Panc1 (cell line): ENCODE data around the gene PIK3AP1. TPM values are rescaled to one million over a fixed set of nuclear protein-coding genes. Genes with fewer than 3 reads are reported as not detected.

ENCODE experiments used
- ATAC-seq: fragments of 200-7000 bp; cut with Tn5 transposase; 2 replicates; pipeline ENCODE4 v1.9.1; 2020; ENCODE audit warnings: mild to moderate bottlenecking, moderate library complexity
- BruUV-seq: library from RNA; stranded (reverse); fragments of 400-500 nt; replicated peaks from 2 replicates; lab custom pipeline; 2021; lab: Mats Ljungman, UMichigan
- CTCF ChIA-PET: fragments of 300-600 bp; sonication (Branson Sonifier 250); formaldehyde crosslinking; loops from one replicate; lab custom pipeline; 2022; ENCODE audit warnings: antibody characterized with exemption; lab: Charles Lee
- POLR2A ChIA-PET: fragments of 300-600 bp; sonication (Branson Sonifier 250); formaldehyde crosslinking; loops from one replicate; lab custom pipeline; 2022; ENCODE audit warnings: antibody characterized with exemption; lab: Charles Lee
- DNase-seq: peaks from one replicate; pipeline ENCODE4 v3.0.0-alpha.2; 2010; ENCODE audit warnings: low read depth, low spot score
- H3K27ac ChIP-seq: 2 replicates; pipeline ENCODE4 v1.5.1; 2011; ENCODE audit warnings: mild to moderate bottlenecking, low read length, inconsistent platforms
- H3K27me3 ChIP-seq: fragments of 200-500 bp; sonication (Bioruptor generic); 2 replicates; pipeline ENCODE4 v1.6.0; 2014; ENCODE audit warnings: low read length, inconsistent platforms; ENCODE audit not compliant: control insufficient read depth, insufficient read depth
- H3K36me3 ChIP-seq: fragments of 200-500 bp; sonication (Bioruptor generic); 2 replicates; pipeline ENCODE4 v1.5.1; 2014; ENCODE audit warnings: inconsistent platforms, mild to moderate bottlenecking, low read length, moderate library complexity; ENCODE audit not compliant: control insufficient read depth, insufficient read depth
- H3K4me1 ChIP-seq: 2 replicates; pipeline ENCODE4 v1.5.1; 2011; ENCODE audit warnings: inconsistent platforms, mild to moderate bottlenecking, low read length, moderate library complexity; ENCODE audit not compliant: control insufficient read depth, insufficient read depth
- H3K4me3 ChIP-seq, 2 experiments: 2 replicates each; pipeline ENCODE4 v1.5.1; 2011 to 2012; ENCODE audit warnings: low read depth in 2 of 2, low read length in 2 of 2, mild to moderate bottlenecking in 2 of 2, inconsistent platforms in 1 of 2, moderate library complexity in 1 of 2
- H3K9me3 ChIP-seq: fragments of 200-500 bp; sonication (Bioruptor generic); 2 replicates; pipeline ENCODE4 v1.5.1; 2014; ENCODE audit warnings: low read depth, mild to moderate bottlenecking, inconsistent platforms, low read length, moderate library complexity; ENCODE audit not compliant: control insufficient read depth, insufficient read depth
- POLR2AphosphoS5 ChIP-seq: IDR thresholded peaks from 2 replicates; pipeline ENCODE4 v1.6.1; 2012; ENCODE audit warnings: mild to moderate bottlenecking, low read depth, low read length, moderate library complexity
- REST ChIP-seq, 2 experiments: IDR thresholded peaks; 2 replicates each; pipeline ENCODE4 v1.6.1; 2011 to 2012; ENCODE audit warnings: low read depth in 2 of 2, control low read depth in 1 of 2, low read length in 1 of 2, mild to moderate bottlenecking in 1 of 2, moderate library complexity in 1 of 2; ENCODE audit not compliant: insufficient read depth in 1 of 2
- SIN3A ChIP-seq: IDR thresholded peaks from 2 replicates; pipeline ENCODE4 v1.6.1; 2012; ENCODE audit warnings: low read depth, mild to moderate bottlenecking, low read length, moderate library complexity, borderline replicate concordance; ENCODE audit not compliant: insufficient read depth
- TCF7L2 ChIP-seq: IDR thresholded peaks from 2 replicates; pipeline ENCODE4 v1.6.1; 2011; ENCODE audit warnings: mild to moderate bottlenecking, low read depth, low read length, inconsistent platforms
- in situ Hi-C: cut with HindIII; loops from 2 replicates; pipeline ENCODE4 v1.10.0; 2016; ENCODE audit warnings: low sequenced_read_pairs, low pct_unique_long_range_greater_than_20kb
- intact Hi-C: fragments of 100-400 bp; cut with micrococcal nuclease; formaldehyde crosslinking; loops from one replicate; pipeline ENCODE4 v1.10.0; 2022; ENCODE audit not compliant: unreplicated experiment
- total RNA-seq: library from RNA; stranded (reverse); gene quantifications from one replicate; pipeline ENCODE4 v1.2.1, GENCODE V29; 2021; ENCODE audit not compliant: unreplicated experiment
- TF ChIP-seq, protein P1 (sequence below): fragments of 450-650 bp; IDR thresholded peaks from 2 replicates; pipeline ENCODE4 v1.5.1; 2017; ENCODE audit warnings: mild to moderate bottlenecking

PIK3AP1 gene
- total RNA-seq, 1 experiment from 2014 or later = 2.6 TPM

- ChIA-PET POLR2A (no interaction called here), CTCF (no interaction called here)
- no peak for DNase-seq
- no TSS peak for BruUV-seq
- in situ Hi-C loops (no loop called here), intact Hi-C loops (no loop called here)
- no peaks in the 10 kb centered on the region for H3K4me1 ChIP-seq
- H3K36me3 ChIP-seq = no peaks in the 10 kb centered on the region
- no peak overlapping the region for H3K4me3 ChIP-seq
- H3K9me3 ChIP-seq = no peaks in the 10 kb centered on the region
- TF ChIP-seq, protein P1, sequence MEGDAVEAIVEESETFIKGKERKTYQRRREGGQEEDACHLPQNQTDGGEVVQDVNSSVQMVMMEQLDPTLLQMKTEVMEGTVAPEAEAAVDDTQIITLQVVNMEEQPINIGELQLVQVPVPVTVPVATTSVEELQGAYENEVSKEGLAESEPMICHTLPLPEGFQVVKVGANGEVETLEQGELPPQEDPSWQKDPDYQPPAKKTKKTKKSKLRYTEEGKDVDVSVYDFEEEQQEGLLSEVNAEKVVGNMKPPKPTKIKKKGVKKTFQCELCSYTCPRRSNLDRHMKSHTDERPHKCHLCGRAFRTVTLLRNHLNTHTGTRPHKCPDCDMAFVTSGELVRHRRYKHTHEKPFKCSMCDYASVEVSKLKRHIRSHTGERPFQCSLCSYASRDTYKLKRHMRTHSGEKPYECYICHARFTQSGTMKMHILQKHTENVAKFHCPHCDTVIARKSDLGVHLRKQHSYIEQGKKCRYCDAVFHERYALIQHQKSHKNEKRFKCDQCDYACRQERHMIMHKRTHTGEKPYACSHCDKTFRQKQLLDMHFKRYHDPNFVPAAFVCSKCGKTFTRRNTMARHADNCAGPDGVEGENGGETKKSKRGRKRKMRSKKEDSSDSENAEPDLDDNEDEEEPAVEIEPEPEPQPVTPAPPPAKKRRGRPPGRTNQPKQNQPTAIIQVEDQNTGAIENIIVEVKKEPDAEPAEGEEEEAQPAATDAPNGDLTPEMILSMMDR = no peak
- no peak for TF ChIP-seq POLR2AphosphoS5
- TF ChIP-seq REST (IDR thresholded peaks at IDR 0.05; ENCODE audit: insufficient read depth in 1 of 2, low read depth in 2 of 2, low read length in 1 of 2) = no peak
- TF ChIP-seq SIN3A = no peak
- TF ChIP-seq TCF7L2 = no peak
- no peak overlapping the region for H3K27ac ChIP-seq
- ATAC-seq = no peak
- H3K27me3 ChIP-seq = no peaks in the 10 kb centered on the region
These were observed 7.5 kb downstream of the PIK3AP1 start for GRCh38 chr10:96712662-96713271.

- H3K27ac ChIP-seq = no peak overlapping the region
- H3K27me3 ChIP-seq = no peaks in the 10 kb centered on the region
- H3K4me3 ChIP-seq = no peak overlapping the region
- H3K4me1 ChIP-seq = no peaks in the 10 kb centered on the region
- ChIA-PET CTCF (no interaction called here), POLR2A (no interaction called here)
- TF ChIP-seq POLR2AphosphoS5 = no peak
- TF ChIP-seq TCF7L2 = no peak
- TF ChIP-seq, protein P1 = no peak
- no peak for TF ChIP-seq SIN3A
- in situ Hi-C loops (no loop called here), intact Hi-C loops (no loop called here)
- BruUV-seq = no TSS peak
- DNase-seq = no peak
- no peaks in the 10 kb centered on the region for H3K9me3 ChIP-seq
- ATAC-seq = no peak
- no peaks in the 10 kb centered on the region for H3K36me3 ChIP-seq
These were observed 9.1 kb downstream of the PIK3AP1 start for GRCh38 chr10:96711048-96711728.
